A673 (cell line): ENCODE measurements around the gene SCN3B. TPM values are rescaled to one million over a fixed set of nuclear protein-coding genes. Genes with fewer than 3 reads are reported as not detected.

ENCODE experiments used
- BruUV-seq: library from RNA; stranded (reverse); fragments of 400-500 nt; replicated peaks from 2 replicates; lab custom pipeline; 2021; lab: Mats Ljungman, UMichigan
- CTCF ChIA-PET: fragments of 300-600 bp; sonication (Branson Sonifier 250); formaldehyde crosslinking; loops from one replicate; lab custom pipeline; 2022; ENCODE audit warnings: antibody characterized with exemption; lab: Charles Lee
- POLR2A ChIA-PET: fragments of 300-600 bp; sonication (Branson Sonifier 250); formaldehyde crosslinking; loops from one replicate; lab custom pipeline; 2022; ENCODE audit warnings: antibody characterized with exemption; ENCODE audit not compliant: low non-redundant PET; lab: Charles Lee
- DNase-seq: peaks from one replicate; pipeline ENCODE4 v3.0.0-alpha.2; 2015; ENCODE audit warnings: low spot score
- H3K27ac ChIP-seq: fragments of 200-600 bp; sonication (generic); 2 replicates; pipeline ENCODE4 v1.5.1; 2016; ENCODE audit warnings: mixed run types, low read depth, mild to moderate bottlenecking, mixed read lengths, antibody characterized with exemption, low read length; ENCODE audit not compliant: poor library complexity, severe bottlenecking
- H3K27me3 ChIP-seq: fragments of 200-600 bp; sonication (generic); replicated peaks from 2 replicates; pipeline ENCODE4 v1.6.1; 2017; ENCODE audit warnings: mixed run types, low read depth, mild to moderate bottlenecking, mixed read lengths, antibody characterized with exemption, low read length; ENCODE audit not compliant: insufficient read depth, poor library complexity
- H3K36me3 ChIP-seq: fragments of 200-600 bp; sonication (generic); 2 replicates; pipeline ENCODE4 v1.6.1; 2016; ENCODE audit warnings: mixed run types, mild to moderate bottlenecking, mixed read lengths, antibody characterized with exemption, low read length; ENCODE audit not compliant: insufficient read depth, poor library complexity, severe bottlenecking
- H3K4me1 ChIP-seq: fragments of 200-600 bp; sonication (generic); 2 replicates; pipeline ENCODE4 v1.6.1; 2017; ENCODE audit warnings: mixed run types, mild to moderate bottlenecking, mixed read lengths, antibody characterized with exemption, low read length; ENCODE audit not compliant: insufficient read depth, poor library complexity, severe bottlenecking
- H3K4me3 ChIP-seq: fragments of 200-600 bp; sonication (generic); 2 replicates; pipeline ENCODE4 v1.5.1; 2016; ENCODE audit warnings: low read depth, mixed run types, mild to moderate bottlenecking, mixed read lengths, low read length; ENCODE audit not compliant: poor library complexity, severe bottlenecking
- H3K9me3 ChIP-seq: fragments of 200-600 bp; sonication (generic); 2 replicates; pipeline ENCODE4 v1.6.1; 2016; ENCODE audit warnings: mixed run types, low read depth, mild to moderate bottlenecking, mixed read lengths, antibody characterized with exemption, low read length; ENCODE audit not compliant: poor library complexity, severe bottlenecking
- EZH2 ChIP-seq: fragments of 200-600 bp; sonication (generic); IDR thresholded peaks from 2 replicates; pipeline ENCODE4 v1.6.1; 2017; ENCODE audit warnings: borderline replicate concordance, low read depth, mild to moderate bottlenecking, mixed read lengths, antibody characterized with exemption, low read length; ENCODE audit not compliant: poor library complexity, severe bottlenecking
- intact Hi-C: fragments of 100-400 bp; cut with micrococcal nuclease; formaldehyde crosslinking; loops from one replicate; pipeline ENCODE4 v1.10.0; 2022; ENCODE audit not compliant: unreplicated experiment
- total RNA-seq: library from RNA; stranded (reverse); gene quantifications from 2 replicates; pipeline ENCODE4 v1.2.3, GENCODE V29; 2021
- TF ChIP-seq, protein P1 (sequence below): fragments of 300-800, 200-600 bp; sonication (generic); conservative IDR thresholded peaks from 2 replicates; pipeline ENCODE4 v1.5.1; 2017; ENCODE audit warnings: low read depth, mild to moderate bottlenecking, antibody characterized with exemption, low read length, moderate library complexity, mixed read lengths

SCN3B gene
- total RNA-seq, 1 experiment from 2014 or later, result 0.13 TPM

GRCh38 chr11:123603666-123604065 lies 50.8 kb downstream of the SCN3B start:
- H3K27me3 ChIP-seq, result no peaks in the 10 kb centered on the region
- ChIA-PET CTCF (no interaction called here), POLR2A (interaction anchor here (0.6 kb wide), 1 partner anchor 30 kb away, joined by 6 read pairs; no protein-coding TSS in a partner anchor)
- no peak overlapping the region for H3K4me3 ChIP-seq
- no peaks in the 10 kb centered on the region for H3K36me3 ChIP-seq
- no peaks in the 10 kb centered on the region for H3K4me1 ChIP-seq
- no peak for DNase-seq
- intact Hi-C loops, result no loop called here
- no peak overlapping the region for H3K27ac ChIP-seq
- H3K9me3 ChIP-seq, result no peaks in the 10 kb centered on the region
- TF ChIP-seq, protein P1, sequence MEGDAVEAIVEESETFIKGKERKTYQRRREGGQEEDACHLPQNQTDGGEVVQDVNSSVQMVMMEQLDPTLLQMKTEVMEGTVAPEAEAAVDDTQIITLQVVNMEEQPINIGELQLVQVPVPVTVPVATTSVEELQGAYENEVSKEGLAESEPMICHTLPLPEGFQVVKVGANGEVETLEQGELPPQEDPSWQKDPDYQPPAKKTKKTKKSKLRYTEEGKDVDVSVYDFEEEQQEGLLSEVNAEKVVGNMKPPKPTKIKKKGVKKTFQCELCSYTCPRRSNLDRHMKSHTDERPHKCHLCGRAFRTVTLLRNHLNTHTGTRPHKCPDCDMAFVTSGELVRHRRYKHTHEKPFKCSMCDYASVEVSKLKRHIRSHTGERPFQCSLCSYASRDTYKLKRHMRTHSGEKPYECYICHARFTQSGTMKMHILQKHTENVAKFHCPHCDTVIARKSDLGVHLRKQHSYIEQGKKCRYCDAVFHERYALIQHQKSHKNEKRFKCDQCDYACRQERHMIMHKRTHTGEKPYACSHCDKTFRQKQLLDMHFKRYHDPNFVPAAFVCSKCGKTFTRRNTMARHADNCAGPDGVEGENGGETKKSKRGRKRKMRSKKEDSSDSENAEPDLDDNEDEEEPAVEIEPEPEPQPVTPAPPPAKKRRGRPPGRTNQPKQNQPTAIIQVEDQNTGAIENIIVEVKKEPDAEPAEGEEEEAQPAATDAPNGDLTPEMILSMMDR, result no peak
- no peak for TF ChIP-seq EZH2
- no TSS peak for BruUV-seq

GRCh38 chr11:123601743-123602142 lies 52.7 kb downstream of the SCN3B start:
- H3K36me3 ChIP-seq, result no peaks in the 10 kb centered on the region
- H3K27ac ChIP-seq, result no peak overlapping the region
- no peaks in the 10 kb centered on the region for H3K27me3 ChIP-seq
- no peaks in the 10 kb centered on the region for H3K4me1 ChIP-seq
- CTCF ChIA-PET, result no interaction called here
- no peak for TF ChIP-seq EZH2
- TF ChIP-seq, protein P1, result no peak
- no peak for DNase-seq
- POLR2A ChIA-PET, result no interaction called here
- H3K4me3 ChIP-seq, result no peak overlapping the region
- intact Hi-C loops, result no loop called here
- no TSS peak for BruUV-seq
- H3K9me3 ChIP-seq, result no peaks in the 10 kb centered on the region

- no peak overlapping the region for H3K27ac ChIP-seq
- no TSS peak for BruUV-seq
Observed at GRCh38 chr11:123601136-123601535, 53.3 kb downstream of the SCN3B start.

More at GRCh38 chr11:123601136-123601535, 53.3 kb downstream of the SCN3B start:
- intact Hi-C loops, result no loop called here
- H3K4me3 ChIP-seq, result no peak overlapping the region
- no peaks in the 10 kb centered on the region for H3K27me3 ChIP-seq
- H3K36me3 ChIP-seq, result no peaks in the 10 kb centered on the region
- peak; percentile 32 for DNase-seq
- no peak for TF ChIP-seq EZH2
- TF ChIP-seq, protein P1, result no peak
- POLR2A ChIA-PET, result no interaction called here
- H3K4me1 ChIP-seq, result no peaks in the 10 kb centered on the region
- CTCF ChIA-PET, result no interaction called here
- H3K9me3 ChIP-seq, result no peaks in the 10 kb centered on the region
